BE2C (cell line): Measurements from ENCODE around the gene PCSK6.

ENCODE experiments used
- DNase-seq: peaks from one replicate; pipeline ENCODE4 v3.0.0-alpha.2; 2020
- H3K27me3 ChIP-seq: fragments of 250-450 bp; sonication (Bioruptor Pico); 2 replicates; pipeline ENCODE4 v1.5.1; 2020; ENCODE audit warnings: mild to moderate bottlenecking
- H3K36me3 ChIP-seq: fragments of 250-450 bp; sonication (Bioruptor Pico); 2 replicates; pipeline ENCODE4 v1.5.1; 2020; ENCODE audit warnings: mild to moderate bottlenecking
- H3K4me1 ChIP-seq: fragments of 250-450 bp; sonication (Bioruptor Pico); 2 replicates; pipeline ENCODE4 v1.5.1; 2020
- H3K4me3 ChIP-seq: 2 replicates; pipeline ENCODE4 v1.5.1; 2011; ENCODE audit warnings: low read depth, low read length
- H3K9me3 ChIP-seq: fragments of 250-450 bp; sonication (Bioruptor Pico); 2 replicates; pipeline ENCODE4 v1.5.1; 2020
- TF ChIP-seq, protein P1 (sequence below): IDR thresholded peaks from 2 replicates; pipeline ENCODE4 v1.5.1; 2012; ENCODE audit warnings: mild to moderate bottlenecking, low read depth, low read length

The PCSK6 gene

DNA sequence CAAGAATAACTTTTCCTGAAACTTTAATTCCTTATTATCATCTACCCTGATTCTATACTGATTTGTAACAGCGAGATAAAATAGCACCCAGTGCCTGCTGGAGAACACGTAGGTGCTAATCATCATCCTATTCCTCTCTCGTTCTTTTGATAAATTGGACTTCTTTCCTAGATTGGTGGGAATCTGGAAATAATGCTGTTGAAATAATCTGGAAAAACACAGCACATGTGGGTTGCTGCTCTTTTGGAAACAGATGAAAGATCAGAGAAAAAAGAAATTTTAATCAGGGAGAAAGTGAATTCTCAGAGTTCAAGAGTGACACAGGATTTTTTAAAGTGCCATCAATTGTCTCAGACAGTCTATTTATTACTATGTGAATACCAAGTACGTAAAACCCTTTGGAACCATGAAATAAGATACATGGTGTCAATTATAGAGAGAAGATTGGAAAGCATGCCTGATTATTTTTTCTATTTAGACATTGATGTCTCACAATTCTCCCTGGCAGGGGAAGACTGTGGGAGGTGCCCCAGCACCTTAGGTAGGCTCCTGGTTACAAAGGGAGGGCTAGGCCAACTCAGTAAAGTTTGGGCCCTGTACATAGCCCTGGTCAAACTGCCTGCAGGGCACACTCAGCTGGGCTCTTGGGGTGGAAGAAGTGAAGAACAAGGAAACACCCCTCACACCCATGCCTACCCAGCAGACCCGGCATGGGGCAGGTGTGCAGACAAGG, 134.4 kb downstream of the PCSK6 start:
- TF ChIP-seq, protein P1, sequence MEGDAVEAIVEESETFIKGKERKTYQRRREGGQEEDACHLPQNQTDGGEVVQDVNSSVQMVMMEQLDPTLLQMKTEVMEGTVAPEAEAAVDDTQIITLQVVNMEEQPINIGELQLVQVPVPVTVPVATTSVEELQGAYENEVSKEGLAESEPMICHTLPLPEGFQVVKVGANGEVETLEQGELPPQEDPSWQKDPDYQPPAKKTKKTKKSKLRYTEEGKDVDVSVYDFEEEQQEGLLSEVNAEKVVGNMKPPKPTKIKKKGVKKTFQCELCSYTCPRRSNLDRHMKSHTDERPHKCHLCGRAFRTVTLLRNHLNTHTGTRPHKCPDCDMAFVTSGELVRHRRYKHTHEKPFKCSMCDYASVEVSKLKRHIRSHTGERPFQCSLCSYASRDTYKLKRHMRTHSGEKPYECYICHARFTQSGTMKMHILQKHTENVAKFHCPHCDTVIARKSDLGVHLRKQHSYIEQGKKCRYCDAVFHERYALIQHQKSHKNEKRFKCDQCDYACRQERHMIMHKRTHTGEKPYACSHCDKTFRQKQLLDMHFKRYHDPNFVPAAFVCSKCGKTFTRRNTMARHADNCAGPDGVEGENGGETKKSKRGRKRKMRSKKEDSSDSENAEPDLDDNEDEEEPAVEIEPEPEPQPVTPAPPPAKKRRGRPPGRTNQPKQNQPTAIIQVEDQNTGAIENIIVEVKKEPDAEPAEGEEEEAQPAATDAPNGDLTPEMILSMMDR, result no peak
- H3K4me3 ChIP-seq, result no peak overlapping the region
- H3K4me1 ChIP-seq, result no peaks in the 10 kb centered on the region
- no peaks in the 10 kb centered on the region for H3K36me3 ChIP-seq
- H3K9me3 ChIP-seq, result no peaks in the 10 kb centered on the region
- DNase-seq, result no peak
- no peaks in the 10 kb centered on the region for H3K27me3 ChIP-seq

DNA sequence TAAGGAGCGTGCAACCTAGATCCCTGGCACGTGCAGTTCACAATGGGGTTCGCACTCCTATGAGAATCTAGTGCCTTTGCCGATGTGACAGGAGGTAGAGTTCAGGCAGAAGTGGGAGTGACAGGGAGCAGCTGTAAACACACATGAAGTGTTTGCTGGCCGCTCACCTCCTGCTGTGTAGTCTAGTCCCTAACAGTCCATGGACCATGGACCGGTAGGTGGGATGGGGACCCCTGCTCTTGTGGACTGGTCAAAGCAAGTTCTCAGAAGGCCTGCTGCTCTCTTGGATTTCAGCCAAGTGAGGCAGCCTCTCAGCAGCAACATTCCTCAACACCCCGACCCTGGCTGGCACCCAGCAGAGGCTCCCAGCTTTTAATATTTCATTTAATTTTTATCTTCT, 136.3 kb downstream of the PCSK6 start:
- Histone ChIP-seq H3K27me3 (no peaks in the 10 kb centered on the region), H3K4me3 (no peak overlapping the region), H3K9me3 (no peaks in the 10 kb centered on the region), H3K36me3 (no peaks in the 10 kb centered on the region), H3K4me1 (no peaks in the 10 kb centered on the region)
- TF ChIP-seq, protein P1, result no peak
- DNase-seq, result no peak

DNA sequence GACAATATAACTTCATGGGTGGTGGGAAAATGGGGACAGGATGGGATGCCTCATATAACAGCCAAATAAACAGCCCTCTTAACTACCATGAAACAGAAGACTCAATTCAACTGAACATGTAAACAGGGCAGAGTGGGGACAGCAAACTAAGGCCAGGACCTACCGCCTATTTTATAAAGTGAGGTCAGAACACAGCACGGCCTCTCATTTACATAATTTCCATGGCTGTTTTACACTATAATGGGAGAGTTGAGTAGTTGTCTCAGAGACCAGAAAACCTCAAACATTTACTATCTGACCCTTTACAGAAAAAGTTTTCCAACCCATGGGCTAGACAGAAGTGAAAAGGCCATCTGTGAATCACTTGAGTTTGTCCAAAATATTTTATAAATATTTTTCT, 137.8 kb downstream of the PCSK6 start:
- Histone ChIP-seq H3K4me1 (no peaks in the 10 kb centered on the region), H3K36me3 (no peaks in the 10 kb centered on the region), H3K9me3 (no peaks in the 10 kb centered on the region), H3K27me3 (no peaks in the 10 kb centered on the region), H3K4me3 (no peak overlapping the region)
- DNase-seq, result no peak
- TF ChIP-seq, protein P1, result no peak

DNA sequence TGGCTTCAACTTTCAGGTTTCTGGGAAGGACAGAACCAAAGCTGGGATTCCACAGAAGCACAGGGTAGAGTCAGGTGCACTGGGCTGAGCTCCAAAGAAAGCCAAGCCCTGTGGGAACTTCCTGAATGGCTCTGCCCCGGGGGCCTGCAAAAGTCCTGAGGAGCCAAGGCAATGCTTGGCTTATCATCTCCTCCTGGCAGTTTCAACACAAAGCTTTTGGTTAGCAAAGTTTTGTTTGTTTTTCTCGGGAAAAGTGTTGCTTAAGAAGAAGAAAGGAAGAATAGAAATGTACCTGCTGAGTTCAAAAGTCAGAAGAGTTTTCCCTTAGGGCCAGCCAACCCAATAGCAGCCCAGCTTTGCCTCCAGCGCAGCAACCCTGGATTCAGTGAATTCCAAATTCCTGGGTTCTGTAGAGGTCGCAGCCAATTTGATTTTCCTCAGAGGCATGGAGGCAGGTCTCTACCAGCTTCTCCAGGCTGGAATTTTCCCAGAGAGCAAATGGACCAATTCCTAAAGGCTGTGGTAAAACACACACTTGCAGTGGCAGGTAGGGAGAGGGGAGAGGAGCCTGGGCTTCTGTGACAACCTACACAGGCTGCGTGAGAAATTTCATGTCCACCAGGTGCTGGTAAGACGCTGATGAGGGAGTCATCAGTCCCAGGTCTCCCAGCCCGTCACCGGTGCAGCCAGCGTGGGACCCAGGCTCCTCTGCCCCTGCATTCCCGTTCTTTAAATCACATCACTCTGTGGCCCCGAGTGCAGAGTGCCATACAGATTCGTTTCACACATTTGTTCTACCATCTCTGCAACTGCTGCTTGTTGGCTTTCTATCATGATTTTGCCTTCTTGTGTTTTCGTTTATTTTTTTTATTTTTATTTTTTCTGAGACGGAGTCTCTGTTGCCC, 140.2 kb downstream of the PCSK6 start:
- H3K36me3 ChIP-seq, result no peaks in the 10 kb centered on the region
- H3K27me3 ChIP-seq, result no peaks in the 10 kb centered on the region
- DNase-seq, result no peak
- no peaks in the 10 kb centered on the region for H3K4me1 ChIP-seq
- H3K4me3 ChIP-seq, result no peak overlapping the region
- H3K9me3 ChIP-seq, result no peaks in the 10 kb centered on the region
- TF ChIP-seq, protein P1, result no peak

DNA sequence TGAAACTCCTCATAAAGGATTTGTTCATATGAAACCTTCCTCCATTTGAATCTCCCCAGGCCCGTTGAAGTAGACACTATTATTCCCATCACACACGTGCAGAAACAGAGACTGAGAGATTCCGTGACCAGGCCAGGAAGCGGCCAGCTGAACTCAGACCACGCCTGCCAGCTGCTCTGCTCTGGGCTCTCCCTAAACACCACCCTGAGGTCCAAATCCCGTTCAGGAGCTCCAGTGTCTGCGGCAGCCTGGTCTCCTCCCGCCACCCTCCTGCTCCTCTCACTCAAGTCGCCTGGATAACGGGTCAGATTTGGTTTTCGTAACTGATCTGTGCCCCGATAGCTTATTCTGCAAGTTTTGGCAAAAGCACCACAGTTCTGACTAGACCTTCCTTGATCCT, 140.9 kb downstream of the PCSK6 start:
- Histone ChIP-seq H3K4me3 (no peak overlapping the region), H3K4me1 (no peaks in the 10 kb centered on the region), H3K36me3 (no peaks in the 10 kb centered on the region), H3K27me3 (no peaks in the 10 kb centered on the region), H3K9me3 (no peaks in the 10 kb centered on the region)
- TF ChIP-seq, protein P1, result no peak
- no peak for DNase-seq

DNA sequence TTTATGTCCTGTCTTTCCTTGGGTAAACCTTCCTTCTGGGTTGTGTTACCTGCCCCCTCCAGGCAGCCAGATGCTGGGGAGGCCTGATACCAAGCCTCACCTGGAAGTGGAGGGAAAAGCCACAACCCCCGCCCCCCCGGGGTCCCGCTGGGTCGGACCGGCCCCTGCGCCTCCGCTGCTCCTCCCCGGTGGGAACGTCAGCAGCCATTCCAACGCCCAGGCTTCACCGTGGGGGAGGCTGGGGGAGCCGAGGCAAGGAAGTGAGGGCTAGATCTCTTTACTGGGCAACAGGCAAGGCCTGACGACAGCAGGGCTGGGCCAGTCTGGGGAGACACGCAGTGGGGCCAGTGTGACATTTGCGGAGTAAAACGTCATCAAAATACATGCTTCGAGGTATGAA, 141.5 kb downstream of the PCSK6 start:
- no peak for DNase-seq
- no peaks in the 10 kb centered on the region for H3K27me3 ChIP-seq
- H3K4me3 ChIP-seq, result no peak overlapping the region
- H3K9me3 ChIP-seq, result no peaks in the 10 kb centered on the region
- H3K36me3 ChIP-seq, result no peaks in the 10 kb centered on the region
- no peaks in the 10 kb centered on the region for H3K4me1 ChIP-seq
- TF ChIP-seq, protein P1, result no peak
